ENCODE results near the gene HOGA1.
"Not testable (repeated sequence)": the region's sequence is repeated elsewhere in the genome, so short reads cannot be mapped to it uniquely, and the experiment has no call there.

HOGA1 gene

DNA sequence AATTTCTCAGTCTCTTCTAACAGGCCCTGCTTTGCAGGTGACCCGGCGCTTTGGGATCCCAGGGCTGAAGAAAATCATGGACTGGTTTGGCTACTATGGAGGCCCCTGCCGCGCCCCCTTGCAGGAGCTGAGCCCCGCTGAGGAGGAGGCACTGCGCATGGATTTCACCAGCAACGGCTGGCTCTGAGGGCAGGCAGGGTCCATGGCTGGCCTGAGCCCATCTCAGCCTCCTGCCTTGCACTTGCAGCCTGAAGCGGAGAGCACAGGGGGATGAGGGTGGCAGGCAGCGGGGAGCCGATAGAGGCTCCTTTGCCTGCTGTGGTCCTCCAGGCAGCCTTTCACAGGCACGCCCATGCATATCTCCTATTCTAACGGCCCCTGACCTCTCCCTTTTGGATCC, 27.3 kb downstream of the HOGA1 start:
- DNase-seq (ENCODE audit: low read depth): no peak

DNA sequence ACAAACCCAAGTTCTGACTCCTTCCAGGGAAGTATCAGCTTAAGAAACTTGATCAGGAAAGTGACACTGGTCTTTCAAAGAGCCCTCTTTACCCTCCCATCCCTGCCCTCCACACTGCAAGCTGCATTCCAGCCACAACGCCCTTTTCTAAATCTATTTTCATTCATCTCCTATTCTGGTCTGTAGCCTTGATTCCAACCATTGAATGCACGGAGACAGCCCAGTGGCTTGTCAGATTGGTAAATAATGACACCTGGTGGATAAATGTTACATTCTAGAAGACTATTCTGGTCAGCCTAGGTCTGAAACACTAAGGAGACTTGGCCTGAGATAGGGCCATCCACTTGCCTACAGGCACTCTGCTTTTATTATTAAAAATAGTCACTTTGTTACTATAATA, 28.2 kb downstream of the HOGA1 start:
- DNase-seq (ENCODE audit: low read depth): no peak

DNA sequence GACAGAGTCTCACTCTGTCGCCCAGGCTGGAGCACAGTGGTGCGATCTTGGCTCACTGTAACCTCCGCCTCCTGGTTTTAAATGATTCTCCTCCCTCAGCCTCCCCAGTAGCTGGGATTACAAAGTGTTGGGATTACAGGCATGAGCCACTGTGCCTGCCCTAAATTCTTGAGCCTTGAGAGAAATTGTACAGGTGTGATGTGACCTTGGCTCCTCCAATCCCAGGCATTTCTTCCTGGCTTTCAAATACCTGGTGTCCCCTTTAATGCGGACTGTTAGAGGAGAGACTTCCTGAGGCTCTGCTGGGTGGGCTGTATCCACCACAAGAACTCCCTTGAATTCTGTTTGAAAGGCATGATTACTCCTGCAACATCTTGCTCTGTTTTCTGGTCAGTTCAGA, 34.1 kb downstream of the HOGA1 start:
- DNase-seq (ENCODE audit: low read depth): no peak

DNA sequence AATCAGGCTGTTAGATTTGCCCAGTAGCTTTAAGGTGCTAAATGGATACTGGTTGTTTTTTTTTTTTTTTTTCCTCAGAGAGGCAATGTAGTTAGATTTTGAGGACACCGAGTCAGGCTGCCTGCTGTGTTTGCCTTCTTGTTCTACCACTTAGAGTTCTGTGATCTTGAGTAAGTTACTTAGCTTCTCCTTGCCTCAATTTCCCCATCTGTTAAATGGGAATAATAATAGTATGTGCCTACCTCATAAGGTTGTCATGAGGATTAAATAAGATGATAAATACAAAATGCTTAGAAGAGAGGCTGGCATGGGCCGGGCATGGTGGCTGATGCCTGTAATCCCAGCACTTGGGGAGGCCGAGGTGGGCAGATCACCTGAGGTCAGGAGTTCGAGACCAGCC, 34.5 kb downstream of the HOGA1 start:
- DNase-seq (ENCODE audit: low read depth): no peak

DNA sequence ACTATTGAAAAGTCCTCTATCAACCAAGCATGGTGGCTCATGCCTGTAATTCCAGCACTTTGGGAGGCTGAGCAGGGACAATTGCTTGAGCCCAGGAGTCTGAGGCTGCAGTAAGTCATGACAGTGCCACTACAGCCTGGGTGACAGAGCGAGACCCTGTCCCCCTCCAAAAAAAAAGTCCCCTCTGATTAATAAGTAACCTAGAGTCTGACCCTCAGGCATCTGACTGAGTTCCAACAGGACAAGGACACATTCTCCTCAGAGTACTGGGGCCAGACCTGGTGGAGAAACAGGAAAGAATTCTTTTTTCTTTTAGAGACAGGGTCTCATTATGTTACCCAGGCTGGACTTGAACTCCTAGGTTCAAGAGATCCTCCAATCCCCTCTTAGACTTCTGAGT, 39.1 kb downstream of the HOGA1 start:
- DNase-seq (ENCODE audit: low read depth): no peak

DNA sequence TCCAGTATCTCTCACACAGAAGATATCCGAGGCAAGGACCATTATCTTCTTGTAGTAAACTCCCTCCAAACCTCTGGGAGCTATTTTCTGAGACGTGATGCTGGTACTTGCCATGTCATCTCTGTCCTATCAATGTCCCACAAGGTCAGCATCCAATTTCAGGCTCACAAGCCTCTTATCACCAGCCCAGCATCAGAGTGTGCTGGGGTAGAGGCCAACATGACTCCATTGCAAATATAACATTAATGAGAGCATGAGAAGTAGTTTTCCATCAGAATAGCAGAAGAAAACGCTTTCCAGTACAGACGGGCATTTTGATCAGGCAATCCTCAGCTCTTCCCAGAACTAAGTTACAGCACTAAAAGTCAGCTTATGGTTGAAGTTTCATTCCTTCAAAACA, 43.5 kb downstream of the HOGA1 start:
- no peak for DNase-seq (ENCODE audit: low read depth)

DNA sequence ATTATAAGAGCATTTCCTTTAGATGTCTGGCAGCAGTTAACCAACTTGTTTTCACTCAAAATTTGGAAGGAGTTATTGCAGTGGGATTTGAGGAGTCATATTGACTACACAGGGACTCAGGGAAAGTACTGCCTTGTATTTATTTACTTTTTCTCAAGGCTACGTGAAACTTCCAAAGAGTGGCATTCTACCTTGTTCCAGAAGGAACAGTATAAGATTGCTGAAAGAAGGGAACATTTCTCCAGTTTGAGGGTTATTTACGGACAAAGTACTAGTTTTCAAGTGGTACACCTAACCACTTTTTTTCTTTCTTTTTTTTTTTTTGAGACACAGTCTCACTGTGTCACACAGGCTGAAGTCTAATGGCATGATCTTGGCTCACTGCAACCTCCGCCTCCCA, 44.0 kb downstream of the HOGA1 start:
- DNase-seq (ENCODE audit: low read depth): no peak

DNA sequence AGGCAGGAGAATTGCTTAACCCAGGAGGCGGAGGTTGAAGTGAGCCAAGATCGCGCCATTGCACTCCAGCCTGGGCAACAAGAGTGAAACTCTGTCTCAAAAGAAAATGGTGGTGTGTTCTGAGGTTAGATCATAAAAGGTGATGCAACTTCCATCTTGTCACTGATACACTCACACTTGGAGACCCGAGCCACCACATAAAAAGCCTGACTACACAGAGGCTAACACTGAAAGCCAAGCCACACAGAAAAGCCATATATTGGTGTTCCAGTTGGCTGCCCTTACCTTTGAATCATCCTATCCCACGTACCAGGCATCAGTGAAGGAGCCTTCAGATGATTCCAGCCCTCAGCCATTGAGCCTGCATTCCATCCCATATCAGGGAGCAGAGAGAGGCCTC, 45.1 kb downstream of the HOGA1 start:
- no peak for DNase-seq (ENCODE audit: low read depth)

DNA sequence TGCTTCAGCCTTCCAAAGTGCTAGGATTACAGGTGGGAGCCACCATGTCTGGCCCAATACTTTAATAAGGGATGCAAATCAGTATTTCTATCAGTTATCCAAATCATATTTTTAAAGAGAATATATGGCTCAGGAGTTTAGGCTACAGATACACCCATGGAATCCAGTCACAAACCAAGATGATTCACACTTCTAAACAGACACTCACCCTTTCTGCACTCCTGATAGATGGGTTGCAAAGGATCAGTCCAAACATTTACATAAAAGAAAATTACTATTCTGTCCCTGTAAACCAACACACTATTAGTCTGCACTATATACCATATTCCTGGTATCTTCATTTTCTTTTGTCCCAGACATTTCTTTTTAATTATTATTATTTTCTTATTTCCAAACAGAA, 46.9 kb downstream of the HOGA1 start:
- DNase-seq (ENCODE audit: low read depth): no peak

DNA sequence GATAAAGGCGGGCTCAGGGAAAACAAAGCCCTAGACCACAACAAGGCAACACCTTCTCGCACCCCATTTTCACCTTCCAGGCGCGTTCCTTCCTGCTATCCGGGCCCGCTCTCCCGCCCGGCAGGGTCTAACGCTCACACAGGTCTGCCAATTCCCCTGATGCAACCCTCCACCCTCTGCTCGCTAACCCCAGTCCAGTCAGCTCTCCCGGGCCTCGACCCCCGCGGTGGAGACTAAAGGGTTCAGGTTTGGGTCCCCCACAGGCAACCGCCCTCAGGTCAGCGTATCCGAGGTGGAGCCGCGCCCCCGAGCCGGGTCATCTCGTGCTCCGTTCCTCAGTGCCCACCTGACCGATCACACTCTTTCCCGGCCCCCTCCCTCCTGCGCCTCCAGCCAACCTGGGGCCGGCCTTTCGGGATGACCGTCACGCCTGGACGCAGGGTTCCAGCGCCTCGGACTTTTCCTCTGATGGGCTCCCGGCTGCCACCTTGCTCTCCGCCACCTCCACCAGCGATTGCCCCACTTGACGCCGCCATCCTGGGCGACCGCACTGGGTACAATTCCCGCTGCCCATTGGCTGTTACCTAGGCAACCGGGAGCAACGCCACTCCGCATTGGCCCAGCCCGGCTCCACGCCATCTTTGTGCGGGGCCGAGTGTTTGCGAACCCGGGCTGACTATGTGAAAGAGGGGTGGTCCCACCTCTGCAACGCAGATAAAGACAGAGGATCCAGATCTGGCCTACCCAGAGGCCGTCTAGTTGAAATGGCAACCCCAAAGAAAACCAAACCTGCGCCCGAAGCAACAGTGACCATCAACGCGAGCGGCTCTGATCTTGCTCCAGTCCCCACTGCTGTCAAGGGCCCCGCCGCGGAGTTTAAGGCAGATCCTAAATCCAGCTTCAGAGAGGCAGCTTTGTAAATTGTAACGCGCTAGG, 49.0 kb downstream of the HOGA1 start, which contains the start of gene MORN4:
Gene MORN4 (minus strand): TSS at position 552 of the 936 bp plus-strand sequence. CDS start 13,847 bp downstream, outside the sequence.
- DNase-seq (ENCODE audit: low read depth): peak; percentile 80

DNA sequence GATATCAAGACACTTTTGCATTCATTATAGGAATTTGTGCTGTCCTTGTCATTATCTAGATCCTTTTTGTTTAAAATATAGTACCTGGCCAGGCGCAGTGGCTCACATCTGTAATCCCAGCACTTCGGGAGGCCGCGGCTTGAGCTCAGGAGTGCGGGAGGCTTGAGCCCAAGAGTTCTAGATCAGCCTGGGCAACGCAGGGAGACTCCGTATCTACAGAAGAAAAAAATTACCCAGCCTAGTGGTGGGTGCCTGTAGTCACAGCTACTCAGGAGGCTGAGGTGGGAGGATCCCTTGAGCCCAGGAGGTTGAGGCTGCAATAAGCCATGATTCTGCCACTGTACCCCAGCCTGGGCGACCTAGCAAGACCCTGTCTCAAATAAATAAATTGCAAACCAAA, 49.7 kb downstream of the HOGA1 start:
- no peak for DNase-seq (ENCODE audit: low read depth)

DNA sequence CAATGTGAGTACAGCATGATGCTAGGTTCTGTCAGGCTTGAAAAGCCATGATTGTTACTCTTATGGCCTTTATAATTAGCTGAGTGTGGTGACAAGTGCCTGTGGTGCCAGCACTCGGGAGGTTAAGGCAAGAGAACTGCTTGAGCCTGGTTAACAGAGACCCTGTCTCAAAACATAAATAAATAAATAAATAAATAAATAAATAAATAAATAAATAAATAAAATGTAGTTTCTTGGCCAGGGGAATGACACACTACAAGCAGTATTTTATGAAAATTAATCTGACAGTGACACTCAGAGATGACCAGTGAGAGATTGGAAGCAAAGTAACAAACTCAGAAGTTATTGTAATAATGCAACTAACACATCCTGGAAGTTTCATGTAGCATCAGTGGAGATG, 51.4 kb downstream of the HOGA1 start:
- DNase-seq (ENCODE audit: low read depth): no peak

DNA sequence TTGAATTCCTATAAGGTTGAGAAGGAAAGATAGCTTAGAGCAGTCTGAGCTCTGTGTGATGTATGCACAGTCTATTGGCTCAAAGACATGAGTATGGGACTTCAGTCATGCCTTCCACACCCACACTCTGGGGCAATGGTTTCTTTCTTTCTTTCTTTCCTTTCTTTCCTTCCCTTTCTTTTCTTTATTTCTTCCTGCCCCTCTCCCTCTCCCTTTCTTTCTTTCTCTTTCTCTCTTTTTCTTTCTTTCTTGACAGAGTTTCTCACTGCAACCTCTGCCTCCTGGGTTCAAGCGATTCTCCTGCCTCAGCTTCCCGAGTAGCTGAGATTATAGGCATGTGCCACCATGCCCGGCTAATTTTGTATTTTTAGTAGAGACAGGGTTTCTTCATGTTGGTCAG, 54.9 kb downstream of the HOGA1 start:
- not testable (repeated sequence) for DNase-seq (ENCODE audit: low read depth)

DNA sequence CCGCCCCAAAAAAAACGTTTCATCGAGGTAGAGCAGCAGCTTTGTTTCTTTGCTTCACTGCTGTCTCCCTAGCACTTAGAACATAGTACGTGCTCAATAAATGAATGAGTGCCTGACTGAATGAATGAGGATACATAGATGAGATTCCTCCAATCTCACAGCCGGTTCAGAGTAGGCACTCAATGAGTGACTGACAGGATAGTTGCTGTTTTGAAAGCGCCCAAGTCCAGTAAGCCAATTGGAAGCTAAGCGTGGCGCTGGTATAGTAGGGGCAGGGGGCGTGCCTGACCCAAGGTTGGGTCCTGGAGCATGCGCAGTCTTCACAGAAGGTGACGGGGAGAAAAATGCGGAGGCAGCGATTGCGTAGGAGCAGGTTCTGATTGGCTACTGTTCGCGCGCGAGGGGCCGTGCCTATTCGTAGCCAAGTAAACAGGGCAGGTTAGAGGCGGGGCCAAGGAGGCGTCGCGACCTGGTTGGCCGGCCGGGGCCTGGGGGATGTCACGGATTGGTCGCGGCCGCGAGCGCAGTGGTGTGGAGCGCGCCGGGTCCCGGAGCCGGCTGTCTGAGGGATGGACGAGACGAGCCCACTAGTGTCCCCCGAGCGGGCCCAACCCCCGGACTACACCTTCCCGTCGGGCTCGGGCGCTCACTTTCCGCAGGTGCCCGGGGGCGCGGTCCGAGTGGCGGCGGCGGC, 56.1 kb downstream of the HOGA1 start, which contains the start of gene PI4K2A:
Gene PI4K2A (plus strand): TSS at position 498 of the 694 bp plus-strand sequence. CDS start 72 bp downstream, at position 570.
- peak; percentile 98 for DNase-seq (ENCODE audit: low read depth)

DNA sequence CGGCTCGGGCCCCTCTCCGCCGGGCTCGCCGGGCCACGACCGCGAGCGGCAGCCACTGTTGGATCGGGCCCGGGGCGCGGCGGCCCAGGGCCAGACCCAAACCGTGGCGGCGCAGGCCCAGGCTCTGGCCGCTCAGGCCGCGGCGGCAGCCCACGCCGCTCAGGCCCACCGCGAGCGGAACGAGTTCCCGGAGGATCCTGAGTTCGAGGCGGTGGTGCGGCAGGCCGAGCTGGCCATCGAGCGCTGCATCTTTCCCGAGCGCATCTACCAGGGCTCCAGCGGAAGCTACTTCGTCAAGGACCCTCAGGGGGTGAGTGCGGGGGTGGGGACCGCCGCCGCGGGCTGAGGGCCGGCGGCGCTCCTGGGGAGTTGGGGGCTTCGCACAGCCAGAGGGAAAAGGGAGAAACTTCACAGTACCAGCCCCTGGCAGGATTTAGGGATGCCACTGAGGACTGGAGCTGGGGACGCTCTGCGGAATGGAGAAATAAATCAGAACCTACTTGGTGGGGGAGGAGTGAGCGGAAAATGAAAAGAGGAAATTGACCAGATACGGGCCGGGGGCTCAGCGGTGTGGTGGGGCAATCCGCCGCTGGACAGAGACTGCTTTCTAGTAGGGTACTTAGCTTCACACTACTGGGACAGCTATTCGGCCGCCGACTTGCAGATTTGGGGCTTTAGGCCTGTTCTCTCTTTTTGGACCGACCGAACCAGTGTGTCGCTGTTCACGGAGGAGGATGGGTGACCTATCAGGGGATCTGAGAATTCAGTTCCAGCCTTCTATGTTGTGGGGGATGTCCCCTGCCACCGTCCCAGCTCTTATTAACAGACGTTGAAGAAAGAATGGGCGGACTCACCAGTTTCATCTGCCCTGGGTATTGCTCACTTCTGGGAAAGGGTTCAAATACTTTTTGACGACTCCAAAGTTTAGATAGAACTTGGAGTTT, 57.0 kb downstream of the HOGA1 start:
- DNase-seq (ENCODE audit: low read depth): no peak

DNA sequence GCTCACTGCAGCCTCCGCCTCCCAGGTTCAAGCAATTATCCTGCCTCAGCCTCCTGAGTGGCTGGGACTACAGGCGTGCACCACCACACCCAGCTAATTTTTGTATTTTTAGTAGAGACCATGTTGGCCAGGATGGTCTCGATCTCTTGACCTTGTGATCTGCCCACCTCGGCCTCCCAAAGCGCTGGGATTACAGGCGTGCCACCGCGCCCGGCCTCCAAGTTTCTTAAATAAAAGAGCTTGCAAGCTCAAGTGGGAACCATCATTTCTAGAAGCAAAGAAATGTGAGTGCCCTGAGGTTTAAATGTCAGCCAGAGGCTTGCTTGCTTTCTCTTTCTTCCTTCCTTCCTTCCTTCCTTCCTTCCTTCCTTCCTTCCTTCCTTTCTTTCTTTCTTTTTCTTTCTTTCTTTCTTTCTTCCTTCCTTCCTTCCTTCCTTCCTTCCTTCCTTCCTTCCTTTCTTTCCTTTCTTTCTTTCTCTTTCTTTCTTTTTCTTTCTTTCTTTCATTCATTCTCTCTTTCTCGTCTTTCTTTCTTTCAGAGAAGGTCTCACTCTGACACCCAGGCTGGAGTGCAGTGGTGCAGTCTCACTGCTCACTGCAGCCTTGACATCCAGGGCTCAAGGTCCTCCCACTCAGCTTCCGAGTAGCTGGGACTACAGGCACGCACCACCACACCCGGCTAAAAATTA, 58.4 kb downstream of the HOGA1 start:
- not testable (repeated sequence) for DNase-seq (ENCODE audit: low read depth)

DNA sequence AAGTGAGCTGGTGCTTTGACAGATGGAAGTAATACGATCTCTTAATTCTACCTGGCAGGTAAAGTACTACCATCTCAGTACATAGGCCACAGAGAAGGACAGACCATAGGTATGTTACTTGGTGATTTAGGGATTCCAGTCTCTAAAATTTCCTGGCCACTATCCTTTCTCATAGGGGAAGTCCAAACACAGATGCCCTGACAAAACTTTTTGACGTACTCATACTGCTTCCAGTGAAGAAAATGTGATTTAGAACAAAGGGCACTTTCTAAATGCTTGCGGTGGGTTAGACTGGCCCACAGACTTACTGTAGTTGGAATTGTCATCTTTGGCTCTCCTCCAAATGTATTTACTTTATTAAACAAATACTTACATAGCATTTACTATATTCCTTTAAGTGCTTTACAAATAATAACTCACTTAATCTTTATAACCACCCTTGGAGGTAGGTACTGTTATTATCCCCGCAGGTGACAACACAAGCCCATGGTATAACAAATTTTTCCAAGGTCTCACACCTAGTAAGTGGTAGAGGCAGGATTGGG, 59.3 kb downstream of the HOGA1 start:
- DNase-seq (ENCODE audit: low read depth): no peak

DNA sequence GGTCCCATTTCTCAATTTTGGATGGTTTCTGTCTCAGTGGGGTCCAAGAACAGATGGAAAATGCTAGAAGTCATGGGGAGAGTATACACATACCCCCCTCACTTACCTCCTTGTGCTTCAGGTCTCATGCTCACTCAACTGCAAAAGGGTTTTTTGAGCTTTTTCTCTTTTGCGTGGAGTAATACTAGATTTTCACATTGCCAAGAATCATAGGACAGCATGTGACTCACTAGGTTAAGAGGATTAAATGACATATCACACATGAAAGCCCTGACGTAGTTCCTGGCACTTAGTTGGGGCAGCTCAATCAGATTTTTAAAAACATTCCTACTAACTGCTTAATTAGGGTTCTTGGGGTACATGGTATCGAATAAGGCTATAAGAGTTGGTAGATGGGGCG, 60.7 kb downstream of the HOGA1 start:
- no peak for DNase-seq (ENCODE audit: low read depth)

DNA sequence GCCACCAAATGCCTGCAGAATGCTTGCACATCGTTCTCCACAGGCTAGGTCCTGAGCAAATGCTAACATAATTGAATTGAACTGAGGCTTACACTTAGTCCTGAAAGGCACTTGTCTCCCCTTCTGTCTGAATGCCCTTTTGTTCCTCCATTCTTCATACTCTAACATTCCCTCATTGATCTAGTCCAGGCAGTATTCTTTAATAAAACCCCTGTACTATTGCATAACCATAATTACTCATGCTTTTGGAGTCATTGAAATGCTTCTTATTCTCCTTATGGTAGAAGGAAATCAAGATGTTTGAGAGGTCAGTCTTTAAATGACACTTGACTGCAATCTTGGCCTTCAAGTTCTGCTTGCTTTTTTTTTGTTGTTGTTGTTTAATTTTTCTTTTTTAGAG, 63.4 kb downstream of the HOGA1 start:
- no peak for DNase-seq (ENCODE audit: low read depth)

DNA sequence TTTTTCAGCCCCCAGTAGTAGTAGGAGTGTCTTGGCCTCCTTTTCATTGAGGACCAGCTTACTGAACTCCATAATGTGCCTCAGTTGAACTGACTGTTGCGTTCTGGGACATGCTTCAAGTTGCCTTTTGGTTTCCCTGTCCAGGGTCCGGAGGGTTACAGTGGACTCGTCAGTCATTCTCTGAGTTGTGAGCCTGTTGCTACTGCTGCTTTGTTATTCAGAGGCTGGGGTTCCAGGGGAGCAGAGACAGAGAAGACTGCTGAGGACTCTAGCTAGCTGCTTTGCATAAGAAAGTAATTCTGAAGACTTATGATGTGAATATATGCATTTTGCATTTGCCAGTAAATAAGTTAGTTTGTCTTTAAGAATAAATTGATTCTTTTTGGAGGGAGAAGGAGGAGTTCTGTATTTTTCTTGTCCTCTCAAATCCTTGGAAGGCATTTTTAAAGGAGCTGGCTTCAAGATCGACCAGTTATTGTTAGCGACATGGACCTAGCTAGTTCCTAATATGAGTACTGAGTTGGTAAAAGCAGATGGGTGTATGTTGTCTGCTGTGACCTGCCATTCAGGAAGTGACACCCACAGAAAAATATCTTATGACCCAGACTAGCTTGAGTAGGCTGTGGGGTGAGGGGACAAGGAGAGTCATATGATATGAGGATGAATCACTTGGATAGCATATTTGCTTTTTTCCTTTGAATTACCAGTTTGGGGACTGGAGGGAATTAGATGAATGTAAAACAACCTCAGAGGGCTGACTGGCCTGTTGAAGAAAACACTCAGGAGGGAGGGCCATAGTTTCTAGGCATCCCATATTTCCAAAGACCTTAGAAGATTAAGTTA, 64.6 kb downstream of the HOGA1 start:
- DNase-seq (ENCODE audit: low read depth): no peak
